A549 (cell line): ENCODE data around the gene BCL2L15. TPM values are rescaled to one million over a fixed set of nuclear protein-coding genes. Genes with fewer than 3 reads are reported as not detected.

Experiments
- ATAC-seq, 2 experiments: fragments of 200-7000 bp in 1 of 2; fragments of >200 bp in 1 of 2; cut with Nextera tagmentation in 1 of 2; cut with Tn5 transposase in 1 of 2; 3 replicates each; pipeline versions ENCODE4 v1.8.0 to v1.9.1; 2018 to 2020; ENCODE audit warnings: mild to moderate bottlenecking in 1 of 2, moderate library complexity in 1 of 2
- CTCF ChIA-PET: fragments of 300-600 bp; sonication (Branson Sonifier 250); formaldehyde crosslinking; extraction: SDS; loops from one replicate; lab custom pipeline; 2021; ENCODE audit warnings: antibody characterized with exemption, inconsistent platforms; lab: Yijun Ruan, JAX
- POLR2A ChIA-PET: fragments of 350-600 bp; formaldehyde crosslinking; extraction: SDS; loops from one replicate; lab custom pipeline; 2021; ENCODE audit warnings: antibody characterized with exemption, inconsistent platforms; lab: Yijun Ruan, JAX
- DNase-seq, 2 experiments: peaks; one replicate each; pipeline versions ENCODE4 v3.0.0 to v3.0.0-alpha.2; 2011 to 2016; ENCODE audit warnings: low read depth in 1 of 2, low spot score in 1 of 2
- FAIRE-seq: peaks from 2 replicates; lab custom pipeline; 2011; peaks lifted over from hg19 to GRCh38; lab: Jason Lieb, UNC
- H3K27ac ChIP-seq, 2 experiments: fragments of >200 bp; sonication (Bioruptor Twin); formaldehyde crosslinking; 3 replicates each; pipeline ENCODE4 v1.5.1; 2016 to 2017
- H3K4me1 ChIP-seq: fragments of >200 bp; sonication (Bioruptor Twin); formaldehyde crosslinking; 3 replicates; pipeline ENCODE4 v1.6.1; 2016
- H3K4me2 ChIP-seq: fragments of >200 bp; sonication (Bioruptor Twin); formaldehyde crosslinking; 3 replicates; pipeline ENCODE4 v1.6.1; 2016
- H3K4me3 ChIP-seq: fragments of >200 bp; sonication (Bioruptor Twin); formaldehyde crosslinking; 3 replicates; pipeline ENCODE4 v1.5.1; 2016
- H3K9me3 ChIP-seq: fragments of >200 bp; sonication (Bioruptor Twin); formaldehyde crosslinking; 3 replicates; pipeline ENCODE4 v1.6.1; 2016
- CBX8 ChIP-seq: fragments of 200-600 bp; sonication (generic); IDR thresholded peaks from 2 replicates; pipeline ENCODE4 v1.6.1; 2016
- EHF ChIP-seq: fragments of 250-450 bp; sonication (Bioruptor Pico); IDR thresholded peaks from 2 replicates; pipeline ENCODE4 v1.5.0; 2020; ENCODE audit warnings: mild to moderate bottlenecking
- ESRRA ChIP-seq: fragments of 150-350 bp; IDR thresholded peaks from 2 replicates; pipeline ENCODE4 v1.6.1; 2014; ENCODE audit warnings: mild to moderate bottlenecking, low read length, borderline replicate concordance
- FOSB ChIP-seq: fragments of 250-450 bp; sonication (Bioruptor Pico); IDR thresholded peaks from 2 replicates; pipeline ENCODE4 v1.5.0; 2020; ENCODE audit warnings: mild to moderate bottlenecking, moderate library complexity
- FOXS1 ChIP-seq: fragments of 250-450 bp; sonication (Bioruptor Pico); IDR thresholded peaks from 2 replicates; pipeline ENCODE4 v1.5.0; 2020; ENCODE audit warnings: mild to moderate bottlenecking, moderate library complexity
- HOXA7 ChIP-seq: fragments of 250-450 bp; sonication (Bioruptor Pico); IDR thresholded peaks from 2 replicates; pipeline ENCODE4 v1.5.0; 2020; ENCODE audit warnings: mild to moderate bottlenecking, moderate library complexity
- HOXB5 ChIP-seq: fragments of 250-450 bp; sonication (Bioruptor Pico); IDR thresholded peaks from 2 replicates; pipeline ENCODE4 v1.5.0; 2020; ENCODE audit warnings: mild to moderate bottlenecking, moderate library complexity
- JUNB ChIP-seq: fragments of >200 bp; sonication (Bioruptor Twin); formaldehyde crosslinking; IDR thresholded peaks from 2 replicates; pipeline ENCODE4 v1.6.1; 2016
- NR3C1 ChIP-seq: fragments of >200 bp; sonication (Bioruptor Twin); formaldehyde crosslinking; IDR thresholded peaks from 3 replicates; pipeline ENCODE4 v1.6.1; 2017
- PHF8 ChIP-seq: fragments of 200-600 bp; sonication (generic); IDR thresholded peaks from 2 replicates; pipeline ENCODE4 v1.6.1; 2016; ENCODE audit warnings: low read depth, mild to moderate bottlenecking, antibody characterized with exemption, moderate library complexity, borderline replicate concordance
- POLR2AphosphoS2 ChIP-seq: conservative IDR thresholded peaks from 2 replicates; pipeline ENCODE4 v1.6.1; 2012; ENCODE audit warnings: low read length, improper control_type of control experiment, inconsistent platforms
- RAD21 ChIP-seq, 2 experiments: fragments of >200 bp in 1 of 2; sonication (Bioruptor Twin) in 1 of 2; formaldehyde crosslinking in 1 of 2; IDR thresholded peaks in 1 of 2; conservative IDR thresholded peaks in 1 of 2; 2 replicates in 1 of 2; 3 replicates in 1 of 2; pipeline ENCODE4 v1.6.1; 2012 to 2018; ENCODE audit warnings: inconsistent platforms in 1 of 2
- TFCP2L1 ChIP-seq: fragments of 250-450 bp; sonication (Bioruptor Pico); IDR thresholded peaks from 2 replicates; pipeline ENCODE4 v1.5.0; 2021; ENCODE audit warnings: mild to moderate bottlenecking
- WGBS: methylation state at CpG from one replicate; pipeline ENCODE4 v1.1.6; 2017; ENCODE audit errors: missing lambda C conversion rate; 5-methylcytosine and 5-hydroxymethylcytosine counted together
- polyA plus RNA-seq, 4 experiments: library from polyadenylated mRNA; depleted of rRNA in 3 of 4; stranded (reverse); fragments of >200 nt; fragmentation: RNase III in 1 of 4; extraction: RNeasy Plus Mini Kit Qiagen cat#74134 plus additional on column Dnase treatment in 1 of 4; gene quantifications; 2 replicates in 3 of 4; 3 replicates in 1 of 4; pipeline ENCODE4 v1.2.3, GENCODE V29; 2011 to 2017
- TF ChIP-seq, protein P1 (sequence below): fragments of 250-450 bp; sonication (Bioruptor Pico); IDR thresholded peaks from 2 replicates; pipeline ENCODE4 v1.5.0; 2021; ENCODE audit warnings: mild to moderate bottlenecking, moderate library complexity, borderline replicate concordance
- TF ChIP-seq, protein P2 (sequence below): fragments of >200 bp; sonication (Bioruptor Twin); formaldehyde crosslinking; IDR thresholded peaks from 3 replicates; pipeline ENCODE4 v1.6.1; 2016
- TF ChIP-seq, protein P3 (sequence below): fragments of >200 bp; sonication (Bioruptor Twin); formaldehyde crosslinking; IDR thresholded peaks from 3 replicates; pipeline ENCODE4 v1.5.1; 2016
- TF ChIP-seq, protein P4 (sequence below): fragments of 250-450 bp; sonication (Bioruptor Pico); IDR thresholded peaks from 2 replicates; pipeline ENCODE4 v1.5.0; 2020; ENCODE audit warnings: low read depth, mild to moderate bottlenecking, moderate library complexity
- TF ChIP-seq, protein P5 (sequence below): IDR thresholded peaks from 2 replicates; pipeline ENCODE4 v1.6.1; 2012

BCL2L15 gene
- polyA plus RNA-seq, 2 of the 4 experiments (the other 2 are of a cell fraction) = 2.1 to 2.3 TPM

DNA sequence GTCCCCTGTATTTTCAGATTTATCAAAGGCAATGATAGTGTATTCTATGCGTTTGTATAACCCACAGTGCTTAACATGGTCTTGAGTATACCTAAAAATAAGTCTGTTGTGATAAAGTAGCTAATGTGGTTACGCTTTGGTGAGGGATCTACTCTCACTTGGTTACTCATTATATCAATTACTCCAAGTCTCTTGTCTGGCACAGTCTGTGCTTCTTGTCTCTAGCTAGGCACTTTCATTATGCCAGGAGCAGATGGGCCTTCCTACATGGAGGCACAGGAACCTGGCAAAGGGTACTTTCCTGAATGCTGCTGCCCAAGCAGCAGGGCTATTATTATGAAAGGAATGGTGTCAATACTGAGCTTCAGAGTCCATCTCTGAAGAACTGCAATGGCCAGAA lies 11.7 kb downstream of the BCL2L15 start:
- no peaks in the 10 kb centered on the region for H3K9me3 ChIP-seq
- POLR2A ChIA-PET = no interaction called here
- CTCF ChIA-PET = interaction anchor here (0.6 to 1.6 kb wide), 3 partner anchors 10 to 158 kb away, joined by 3 to 4 read pairs (median 3); no protein-coding TSS in a partner anchor
- H3K4me1 ChIP-seq = no peaks in the 10 kb centered on the region
- no peak for FAIRE-seq
- DNase-seq = no peak
- H3K27ac ChIP-seq = no peak overlapping the region
- no peak overlapping the region for H3K4me2 ChIP-seq
- H3K4me3 ChIP-seq = no peak overlapping the region
- ATAC-seq = no peak
- TF ChIP-seq POLR2AphosphoS2 = no peak
- TF ChIP-seq, protein P1, sequence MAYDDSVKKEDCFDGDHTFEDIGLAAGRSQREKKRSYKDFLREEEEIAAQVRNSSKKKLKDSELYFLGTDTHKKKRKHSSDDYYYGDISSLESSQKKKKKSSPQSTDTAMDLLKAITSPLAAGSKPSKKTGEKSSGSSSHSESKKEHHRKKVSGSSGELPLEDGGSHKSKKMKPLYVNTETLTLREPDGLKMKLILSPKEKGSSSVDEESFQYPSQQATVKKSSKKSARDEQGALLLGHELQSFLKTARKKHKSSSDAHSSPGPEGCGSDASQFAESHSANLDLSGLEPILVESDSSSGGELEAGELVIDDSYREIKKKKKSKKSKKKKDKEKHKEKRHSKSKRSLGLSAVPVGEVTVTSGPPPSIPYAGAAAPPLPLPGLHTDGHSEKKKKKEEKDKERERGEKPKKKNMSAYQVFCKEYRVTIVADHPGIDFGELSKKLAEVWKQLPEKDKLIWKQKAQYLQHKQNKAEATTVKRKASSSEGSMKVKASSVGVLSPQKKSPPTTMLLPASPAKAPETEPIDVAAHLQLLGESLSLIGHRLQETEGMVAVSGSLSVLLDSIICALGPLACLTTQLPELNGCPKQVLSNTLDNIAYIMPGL (CRISPR knock-in tag) = no peak
- no peak for TF ChIP-seq HOXB5 (CRISPR knock-in tag)
- no peak for TF ChIP-seq TFCP2L1 (CRISPR knock-in tag)
- TF ChIP-seq, protein P2, sequence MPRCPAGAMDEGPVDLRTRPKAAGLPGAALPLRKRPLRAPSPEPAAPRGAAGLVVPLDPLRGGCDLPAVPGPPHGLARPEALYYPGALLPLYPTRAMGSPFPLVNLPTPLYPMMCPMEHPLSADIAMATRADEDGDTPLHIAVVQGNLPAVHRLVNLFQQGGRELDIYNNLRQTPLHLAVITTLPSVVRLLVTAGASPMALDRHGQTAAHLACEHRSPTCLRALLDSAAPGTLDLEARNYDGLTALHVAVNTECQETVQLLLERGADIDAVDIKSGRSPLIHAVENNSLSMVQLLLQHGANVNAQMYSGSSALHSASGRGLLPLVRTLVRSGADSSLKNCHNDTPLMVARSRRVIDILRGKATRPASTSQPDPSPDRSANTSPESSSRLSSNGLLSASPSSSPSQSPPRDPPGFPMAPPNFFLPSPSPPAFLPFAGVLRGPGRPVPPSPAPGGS = no peak
- TF ChIP-seq, all 56 proteins: peak for 0
- WGBS = 86% methylated on average over 2 of the region's 2 CpGs

DNA sequence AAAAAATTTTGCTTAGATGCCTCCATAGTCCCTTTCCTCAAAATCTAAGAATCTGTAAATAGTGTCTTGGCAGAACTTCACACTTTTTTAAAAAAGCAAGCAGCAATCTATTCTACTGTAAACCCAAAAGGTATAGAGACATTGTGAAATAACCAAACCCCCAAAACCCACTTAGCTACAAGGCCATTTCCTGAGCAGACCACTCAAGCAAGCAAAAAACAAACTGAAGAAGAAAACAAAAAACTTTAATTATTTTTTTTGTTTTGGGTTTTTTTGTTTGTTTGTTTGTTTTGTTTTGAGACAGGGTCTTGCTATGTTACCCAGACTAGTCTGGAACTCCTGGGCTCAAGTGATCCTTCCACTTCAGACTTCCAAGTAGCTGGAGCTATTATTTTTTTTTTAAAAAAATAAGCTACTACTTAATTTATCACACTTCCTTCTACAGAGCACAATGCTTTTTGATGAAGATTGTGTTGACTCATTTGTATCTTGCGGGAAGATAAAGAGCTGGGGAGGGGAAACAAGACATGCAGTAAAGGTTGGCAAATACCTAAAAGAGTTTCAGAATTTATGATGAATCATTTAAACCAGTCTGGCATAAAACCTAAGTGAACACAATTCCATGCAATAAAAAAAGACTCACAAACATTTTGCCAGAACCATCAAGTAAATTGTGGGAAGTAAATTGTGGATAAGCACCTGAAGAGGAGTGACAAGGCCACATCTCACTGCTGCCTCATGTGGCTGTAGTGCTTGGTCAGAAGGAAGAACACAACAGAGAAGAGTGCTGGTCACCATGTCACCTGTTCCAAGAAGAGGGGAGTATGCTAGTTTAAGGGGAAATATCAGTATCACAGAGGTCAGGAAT lies 13.1 kb downstream of the BCL2L15 start:
- CTCF ChIA-PET = interaction anchor here (1.6 kb wide), 1 partner anchor 14 kb away, joined by 3 read pairs; no protein-coding TSS in a partner anchor

DNA sequence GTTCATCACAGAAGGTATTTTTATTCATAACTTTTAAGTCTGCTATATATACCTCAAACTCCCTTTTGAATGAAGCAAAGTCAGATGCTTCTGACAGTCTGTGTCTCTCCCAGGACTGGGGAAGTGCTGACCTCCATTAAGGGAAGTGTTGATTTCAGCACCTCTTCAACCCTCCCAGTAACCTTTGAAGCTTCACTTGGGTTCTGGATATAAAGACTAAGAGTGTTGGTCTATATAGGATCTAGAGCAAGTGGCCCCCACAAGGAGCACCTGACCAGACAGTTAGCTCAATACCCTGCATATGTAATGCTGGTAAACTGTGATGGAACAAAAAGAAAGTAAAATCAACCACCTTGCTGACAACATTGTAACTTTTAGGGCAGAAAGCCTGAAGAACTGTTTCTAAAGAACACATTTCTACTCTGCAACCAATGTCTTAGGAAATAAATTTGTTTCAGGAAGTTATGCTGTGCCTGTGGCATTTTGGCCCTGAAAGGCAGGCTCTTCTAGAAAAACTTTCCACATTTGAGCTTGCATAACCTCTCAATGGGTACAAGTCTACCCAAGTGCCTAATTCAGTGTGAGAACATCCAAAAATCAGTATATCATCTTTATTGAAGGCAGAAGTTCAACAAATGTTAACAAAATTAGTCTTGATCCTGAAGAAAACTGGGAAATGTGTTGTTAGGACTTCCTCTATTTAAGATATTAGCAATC lies 15.0 kb downstream of the BCL2L15 start:
- Histone ChIP-seq H3K4me1 (no peaks in the 10 kb centered on the region), H3K9me3 (no peaks in the 10 kb centered on the region), H3K27ac (no peak overlapping the region), H3K4me3 (no peak overlapping the region), H3K4me2 (no peak overlapping the region)
- ChIA-PET POLR2A (no interaction called here), CTCF (no interaction called here)
- no peak for ATAC-seq
- DNase-seq = no peak
- TF ChIP-seq, protein P3, sequence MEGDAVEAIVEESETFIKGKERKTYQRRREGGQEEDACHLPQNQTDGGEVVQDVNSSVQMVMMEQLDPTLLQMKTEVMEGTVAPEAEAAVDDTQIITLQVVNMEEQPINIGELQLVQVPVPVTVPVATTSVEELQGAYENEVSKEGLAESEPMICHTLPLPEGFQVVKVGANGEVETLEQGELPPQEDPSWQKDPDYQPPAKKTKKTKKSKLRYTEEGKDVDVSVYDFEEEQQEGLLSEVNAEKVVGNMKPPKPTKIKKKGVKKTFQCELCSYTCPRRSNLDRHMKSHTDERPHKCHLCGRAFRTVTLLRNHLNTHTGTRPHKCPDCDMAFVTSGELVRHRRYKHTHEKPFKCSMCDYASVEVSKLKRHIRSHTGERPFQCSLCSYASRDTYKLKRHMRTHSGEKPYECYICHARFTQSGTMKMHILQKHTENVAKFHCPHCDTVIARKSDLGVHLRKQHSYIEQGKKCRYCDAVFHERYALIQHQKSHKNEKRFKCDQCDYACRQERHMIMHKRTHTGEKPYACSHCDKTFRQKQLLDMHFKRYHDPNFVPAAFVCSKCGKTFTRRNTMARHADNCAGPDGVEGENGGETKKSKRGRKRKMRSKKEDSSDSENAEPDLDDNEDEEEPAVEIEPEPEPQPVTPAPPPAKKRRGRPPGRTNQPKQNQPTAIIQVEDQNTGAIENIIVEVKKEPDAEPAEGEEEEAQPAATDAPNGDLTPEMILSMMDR = no peak
- TF ChIP-seq ESRRA = no peak
- no peak for TF ChIP-seq EHF (CRISPR knock-in tag)
- TF ChIP-seq NR3C1 = no peak
- no peak for TF ChIP-seq HOXA7 (CRISPR knock-in tag)
- TF ChIP-seq RAD21 (conservative IDR thresholded peaks at IDR 0.05 in 1 of 2, IDR thresholded peaks at IDR 0.05 in 1 of 2) = no peak
- no peak for FAIRE-seq

More for the DNA sequence above, 13.1 kb downstream of the BCL2L15 start:
- Histone ChIP-seq H3K4me2 (no peak overlapping the region), H3K4me3 (no peak overlapping the region), H3K27ac (no peak overlapping the region), H3K9me3 (no peaks in the 10 kb centered on the region), H3K4me1 (no peaks in the 10 kb centered on the region)
- ATAC-seq (peak; percentile 65 to 71; a peak in 3 of 6 replicates), DNase-seq (peak in 1 of 2 experiments; percentile 33), FAIRE-seq (no peak)
- WGBS = 100% methylated on average over 1 of the region's 1 CpG
- TF ChIP-seq, protein P4, sequence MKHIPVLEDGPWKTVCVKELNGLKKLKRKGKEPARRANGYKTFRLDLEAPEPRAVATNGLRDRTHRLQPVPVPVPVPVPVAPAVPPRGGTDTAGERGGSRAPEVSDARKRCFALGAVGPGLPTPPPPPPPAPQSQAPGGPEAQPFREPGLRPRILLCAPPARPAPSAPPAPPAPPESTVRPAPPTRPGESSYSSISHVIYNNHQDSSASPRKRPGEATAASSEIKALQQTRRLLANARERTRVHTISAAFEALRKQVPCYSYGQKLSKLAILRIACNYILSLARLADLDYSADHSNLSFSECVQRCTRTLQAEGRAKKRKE (CRISPR knock-in tag) = no peak
- no peak for TF ChIP-seq CBX8
- no peak for TF ChIP-seq FOSB (CRISPR knock-in tag)
- no peak for TF ChIP-seq PHF8
- no peak for TF ChIP-seq JUNB
- TF ChIP-seq TFCP2L1 (CRISPR knock-in tag) = no peak
- TF ChIP-seq POLR2AphosphoS2 = no peak
- TF ChIP-seq, protein P5, sequence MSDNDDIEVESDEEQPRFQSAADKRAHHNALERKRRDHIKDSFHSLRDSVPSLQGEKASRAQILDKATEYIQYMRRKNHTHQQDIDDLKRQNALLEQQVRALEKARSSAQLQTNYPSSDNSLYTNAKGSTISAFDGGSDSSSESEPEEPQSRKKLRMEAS = no peak
- TF ChIP-seq FOXS1 (CRISPR knock-in tag) = no peak
- POLR2A ChIA-PET = no interaction called here
